ENCODE results near the gene TNFRSF6B.

GRCh38 chr20:63691711-63692435 is 4.6 kb upstream of the TNFRSF6B start:
- TF ChIP-seq CTCF (IDR thresholded peaks at IDR 0.05; ENCODE audit: insufficient read depth, low read length, poor library complexity, severe bottlenecking): no peak
- TF ChIP-seq EZH2phosphoT487 (conservative IDR thresholded peaks at IDR 0.05; ENCODE audit: low read length): no peak

Data from SU-DHL-6 (cell line).